HG03442 (cell line): ENCODE measurements around the gene OLFML3.
"Not testable (repeated sequence)": the region's sequence is repeated elsewhere in the genome, so short reads cannot be mapped to it uniquely, and the experiment has no call there.

Source experiments
- ATAC-seq: cut with Tn5 transposase; IDR thresholded peaks from one replicate; pipeline ENCODE4 v1.9.1; 2021; ENCODE audit warnings: mild to moderate bottlenecking, moderate library complexity; ENCODE audit not compliant: unreplicated experiment

Gene OLFML3

DNA sequence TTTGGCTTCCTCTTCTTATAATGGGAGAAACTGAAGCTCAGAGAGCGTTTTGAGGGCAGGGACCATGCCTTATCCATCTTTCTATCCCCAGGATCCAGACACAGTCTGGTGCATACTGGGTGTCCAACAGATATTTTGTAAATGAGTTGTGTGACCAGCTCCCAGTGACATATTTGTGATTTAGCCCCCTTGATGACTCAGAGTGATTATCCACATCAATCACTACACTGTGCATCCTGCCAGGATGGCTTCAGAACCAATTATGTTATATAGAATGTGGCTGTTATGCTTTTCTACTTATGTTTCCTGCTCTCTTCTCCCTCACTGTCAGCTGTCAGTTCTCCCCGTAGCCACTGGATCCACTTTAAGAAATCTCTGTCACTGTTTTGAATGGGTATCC lies 11.3 kb downstream of the OLFML3 start:
- ATAC-seq = no peak

DNA sequence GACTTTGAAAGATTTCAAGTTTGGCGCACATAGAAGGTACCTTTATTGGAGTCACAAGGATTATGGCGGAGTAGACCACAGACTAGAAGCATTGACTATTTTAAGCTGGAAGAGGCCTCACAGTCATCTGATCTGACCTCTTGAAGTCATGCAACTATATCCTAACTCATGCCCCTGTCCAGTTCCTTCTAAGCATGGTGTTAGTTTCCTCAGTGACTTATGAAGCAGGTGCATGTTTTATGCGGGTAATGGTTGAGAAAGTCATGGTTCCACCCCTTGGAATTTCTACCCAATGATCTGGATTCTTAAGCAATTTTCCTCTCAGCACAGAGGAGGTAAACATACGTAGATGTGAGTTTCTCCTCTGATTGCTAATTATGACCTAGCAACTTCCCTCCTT lies 11.7 kb downstream of the OLFML3 start:
- no peak for ATAC-seq

DNA sequence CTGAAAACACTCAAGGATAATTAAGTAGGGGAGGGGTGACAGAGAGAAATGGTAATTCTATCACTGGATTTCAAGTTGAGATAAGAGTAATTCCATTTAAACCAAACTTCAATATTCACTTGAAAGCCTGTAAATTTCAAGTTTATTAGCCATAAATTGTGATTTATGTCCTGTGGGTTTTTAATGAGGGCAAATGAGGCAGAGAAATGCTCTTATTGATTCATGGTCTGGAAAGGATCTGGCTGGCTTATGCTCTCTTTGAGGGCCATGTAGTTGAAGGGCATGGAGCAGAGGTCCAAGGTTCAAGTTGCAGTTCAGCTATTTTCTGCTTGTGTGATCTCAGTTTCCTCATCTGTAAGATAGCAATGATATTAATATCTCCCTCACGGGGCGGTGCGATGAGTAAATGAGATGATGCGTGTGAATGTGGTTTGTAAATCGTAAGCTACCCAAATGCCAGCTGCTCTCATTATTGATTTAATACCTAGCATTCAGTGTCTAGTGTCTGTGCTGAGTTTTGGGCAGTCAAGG lies 12.3 kb downstream of the OLFML3 start:
- ATAC-seq = no peak

DNA sequence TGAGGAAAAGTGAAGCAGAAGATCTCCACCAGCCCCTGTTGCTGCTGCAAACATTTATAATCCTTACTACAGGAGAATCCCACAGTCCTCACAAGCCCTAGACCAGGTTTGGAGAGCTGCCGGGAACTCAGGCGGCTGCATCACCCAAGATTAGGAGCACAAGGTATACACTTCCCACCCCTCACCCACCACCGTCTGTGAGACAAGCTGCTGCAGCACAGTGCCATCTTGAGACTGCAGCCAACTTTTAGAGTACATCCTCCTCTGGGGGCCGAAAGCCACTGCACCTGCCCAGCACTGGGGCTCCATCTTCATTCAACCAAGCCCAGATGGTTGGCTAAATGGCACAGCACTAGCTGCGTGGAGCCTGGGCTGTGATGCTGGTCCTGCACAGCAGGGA lies 13.8 kb downstream of the OLFML3 start:
- no peak for ATAC-seq

DNA sequence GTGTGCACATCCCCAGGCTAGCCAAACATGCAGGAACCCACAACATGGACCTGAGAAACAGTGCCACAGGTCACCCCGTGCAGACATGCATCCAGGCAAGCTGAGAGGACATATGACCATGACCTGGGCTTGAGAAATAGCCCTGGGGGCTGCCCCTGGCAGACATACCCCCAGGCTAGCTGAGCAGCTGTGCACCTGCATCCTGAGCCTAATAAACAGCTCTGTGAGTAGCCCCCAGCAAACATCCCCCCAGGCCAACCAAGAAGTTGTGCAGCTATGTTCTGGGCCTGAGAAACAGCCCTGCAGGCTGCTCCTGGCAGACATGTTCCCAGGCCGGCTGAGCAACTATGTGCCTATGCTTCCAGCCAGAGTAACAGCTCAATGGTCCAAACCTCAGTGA lies 14.5 kb downstream of the OLFML3 start:
- no peak for ATAC-seq

DNA sequence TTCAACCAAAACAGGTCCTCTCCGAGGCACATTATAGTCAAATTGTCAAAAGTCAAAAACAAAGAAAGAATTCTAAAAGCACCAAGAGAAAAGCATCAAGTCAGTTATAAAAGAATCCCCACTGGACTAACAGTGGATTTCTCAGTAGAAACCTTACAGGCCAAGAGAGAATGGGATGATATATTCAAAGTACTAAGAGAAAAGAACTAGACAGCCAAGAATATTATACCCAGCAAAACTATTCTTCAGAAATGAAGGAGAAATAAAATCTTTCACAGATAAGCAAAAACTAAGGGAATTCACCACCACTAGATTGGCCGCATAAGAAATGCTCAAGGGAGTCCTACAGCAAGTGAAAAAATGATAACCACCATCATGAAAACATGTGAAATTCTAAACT lies 16.1 kb downstream of the OLFML3 start:
- ATAC-seq = no peak

DNA sequence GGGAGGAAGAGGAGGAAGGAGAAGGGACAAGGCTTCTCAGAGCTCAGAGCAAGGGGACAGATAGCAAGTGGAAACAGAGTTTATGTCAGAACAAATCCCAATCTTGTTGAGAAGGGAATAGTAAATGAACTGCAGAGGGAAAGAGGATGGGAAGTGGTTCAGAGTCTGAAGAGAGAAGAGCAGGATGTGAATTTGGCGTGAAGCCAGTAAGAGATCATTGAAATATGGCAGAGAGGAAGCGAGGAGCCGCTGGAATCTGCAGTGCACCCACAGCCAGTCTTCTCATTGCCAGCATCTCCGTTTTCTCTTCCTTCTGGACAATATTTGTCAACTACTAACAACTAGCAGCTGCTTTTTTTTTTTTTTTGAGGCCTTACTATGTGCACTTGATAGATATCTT lies 19.1 kb downstream of the OLFML3 start:
- no peak for ATAC-seq

DNA sequence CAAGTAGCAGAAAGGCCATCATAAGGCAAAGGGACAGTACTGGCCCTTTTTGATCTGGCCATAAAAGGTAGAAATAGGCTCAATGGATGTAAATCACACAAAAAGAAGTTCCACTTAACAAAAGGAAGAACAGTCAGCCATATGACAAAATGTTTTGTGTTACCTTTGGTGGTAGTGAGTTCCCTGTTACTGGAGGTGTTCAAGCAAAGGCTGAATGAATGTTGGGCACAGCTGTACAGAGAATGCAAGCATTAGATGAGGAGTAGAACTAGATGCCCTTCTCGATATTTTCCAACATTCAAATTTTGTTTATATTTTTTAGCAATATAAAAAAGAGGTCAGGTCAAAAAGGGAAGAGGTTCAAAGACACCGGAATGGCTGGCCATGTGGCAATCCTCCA lies 20.0 kb downstream of the OLFML3 start:
- ATAC-seq = no peak

DNA sequence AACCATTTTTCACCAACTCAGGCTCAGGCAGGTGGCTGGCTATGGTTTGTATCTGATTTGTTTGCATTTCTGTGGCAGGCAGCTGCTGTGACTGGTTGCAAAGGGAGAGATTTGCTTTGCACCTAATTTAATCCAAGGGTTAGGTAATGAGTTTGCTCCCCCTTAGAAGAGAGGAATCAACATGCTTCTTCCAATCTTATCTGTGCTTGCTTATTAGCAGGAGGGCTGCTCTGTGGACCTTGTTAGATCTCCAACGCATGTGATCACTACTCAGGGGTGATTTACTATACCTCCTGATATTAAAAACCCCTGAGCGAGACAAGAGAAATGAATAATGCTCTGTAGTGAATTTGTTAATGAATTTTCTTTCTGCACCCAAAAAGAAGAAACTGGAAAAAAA lies 20.5 kb downstream of the OLFML3 start:
- ATAC-seq = no peak

DNA sequence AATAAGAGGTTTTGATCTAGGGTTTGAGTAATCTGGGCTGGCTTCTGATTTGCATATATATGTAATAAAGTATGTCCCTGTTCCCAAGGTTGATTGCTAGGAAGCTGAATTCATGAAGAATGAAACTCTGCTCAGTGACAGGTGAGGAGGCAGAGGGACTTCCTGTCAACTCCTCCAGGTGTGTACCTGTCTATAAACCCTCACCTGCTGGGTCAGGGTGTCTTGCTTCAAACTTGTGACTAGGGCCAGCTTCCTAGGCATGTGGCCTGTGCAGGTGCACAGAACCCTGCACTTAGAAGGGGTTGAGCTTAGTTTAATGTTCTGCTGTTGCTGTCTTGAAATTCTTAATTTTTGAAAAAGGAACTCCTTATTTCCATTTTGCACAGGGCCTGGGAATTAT lies 21.1 kb downstream of the OLFML3 start:
- ATAC-seq = no peak

DNA sequence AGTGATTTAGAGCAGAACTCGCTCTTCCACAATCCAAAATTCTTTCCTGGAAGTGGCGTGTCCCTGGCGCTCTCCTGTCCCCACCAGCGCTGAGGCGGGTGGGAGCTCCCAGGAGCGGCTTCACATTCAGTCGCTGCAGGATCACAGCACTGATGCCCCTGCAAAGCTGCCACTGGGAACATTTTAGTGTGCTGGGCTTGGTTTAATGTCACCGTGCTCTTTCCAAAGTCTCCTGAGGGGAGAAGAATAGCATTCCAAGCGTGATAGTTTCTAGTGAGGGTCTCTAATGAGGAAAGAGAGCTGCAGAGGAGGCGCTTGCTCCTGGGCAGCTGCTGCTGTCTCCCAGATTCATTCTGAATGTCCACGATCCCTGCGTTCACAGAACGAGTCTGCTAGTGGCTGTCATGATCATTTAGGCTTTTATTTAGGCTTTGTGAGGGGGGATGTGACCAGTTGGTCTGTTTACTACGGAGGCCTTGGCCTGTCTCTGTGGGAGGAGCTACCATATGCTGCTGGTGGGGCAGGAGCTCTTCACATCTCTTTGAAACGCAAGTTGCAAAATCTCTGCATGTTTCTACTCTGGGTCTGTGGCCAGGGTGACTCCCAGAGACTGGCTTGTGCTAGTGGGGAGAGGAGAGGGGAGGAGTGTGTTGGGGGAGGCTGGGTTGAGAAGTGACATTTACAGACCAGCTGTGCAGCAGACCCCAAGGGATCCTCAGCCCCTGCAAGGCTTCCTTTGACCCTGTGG lies 23.4 kb downstream of the OLFML3 start:
- no peak for ATAC-seq

DNA sequence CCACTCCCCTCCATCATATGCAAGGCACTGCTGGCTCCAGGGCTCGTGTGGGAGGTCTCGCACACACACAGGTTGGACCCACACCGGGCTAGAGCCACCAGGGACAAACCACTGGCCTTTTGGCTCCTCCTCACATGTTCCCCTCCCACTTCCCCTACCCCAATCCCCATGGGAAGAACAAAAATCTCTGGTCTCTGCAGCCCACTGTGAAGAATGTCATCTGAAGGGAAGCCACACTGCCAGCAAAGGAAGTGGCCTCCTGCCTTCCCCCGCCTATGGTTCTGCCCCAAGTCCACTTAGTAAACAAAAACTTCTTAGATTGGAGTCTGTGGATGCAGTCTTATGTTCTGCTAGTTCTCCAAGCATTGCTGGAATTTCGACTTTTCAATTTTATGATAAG lies 24.2 kb downstream of the OLFML3 start:
- no peak for ATAC-seq

DNA sequence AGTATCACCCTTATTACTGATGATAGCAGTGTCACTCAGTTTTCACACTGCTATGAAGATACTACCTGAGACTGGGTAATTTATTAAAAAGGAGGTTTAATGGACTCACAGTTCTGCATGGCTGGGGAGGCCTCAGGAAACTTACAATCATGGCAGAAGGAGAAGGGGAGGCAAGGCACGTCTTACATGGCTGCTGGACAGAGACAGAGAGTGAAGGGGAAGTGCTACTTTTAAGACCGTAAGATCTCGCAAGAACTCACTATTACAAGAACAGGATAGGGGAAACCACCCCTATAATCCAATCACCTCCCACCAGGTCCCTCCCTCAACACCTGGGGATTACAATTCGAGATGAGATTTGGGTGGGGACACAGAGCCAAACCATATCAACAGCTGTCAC lies 27.6 kb downstream of the OLFML3 start:
- not testable (repeated sequence) for ATAC-seq

DNA sequence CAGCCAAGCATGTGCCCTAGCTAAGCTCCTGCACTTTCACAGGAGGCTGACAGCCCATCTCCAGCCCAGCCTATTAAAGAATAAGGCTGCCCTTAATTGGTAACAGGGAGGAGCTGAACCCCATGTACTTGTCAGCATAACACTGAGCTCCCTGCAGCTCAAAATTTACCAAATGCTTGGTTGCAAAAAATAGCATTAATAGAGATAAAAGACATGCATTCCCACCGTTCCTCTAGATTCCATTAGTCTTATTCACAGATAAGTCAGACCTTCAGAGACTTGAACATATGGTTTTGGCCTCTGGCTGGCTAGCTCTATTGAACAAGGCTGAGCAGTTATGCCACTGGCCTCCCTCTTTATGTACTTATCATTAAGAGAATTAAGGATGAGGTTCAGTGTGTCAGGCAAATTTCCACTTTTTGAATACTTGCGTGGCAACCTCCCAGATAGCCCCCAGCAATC lies 29.2 kb downstream of the OLFML3 start:
- no peak for ATAC-seq

DNA sequence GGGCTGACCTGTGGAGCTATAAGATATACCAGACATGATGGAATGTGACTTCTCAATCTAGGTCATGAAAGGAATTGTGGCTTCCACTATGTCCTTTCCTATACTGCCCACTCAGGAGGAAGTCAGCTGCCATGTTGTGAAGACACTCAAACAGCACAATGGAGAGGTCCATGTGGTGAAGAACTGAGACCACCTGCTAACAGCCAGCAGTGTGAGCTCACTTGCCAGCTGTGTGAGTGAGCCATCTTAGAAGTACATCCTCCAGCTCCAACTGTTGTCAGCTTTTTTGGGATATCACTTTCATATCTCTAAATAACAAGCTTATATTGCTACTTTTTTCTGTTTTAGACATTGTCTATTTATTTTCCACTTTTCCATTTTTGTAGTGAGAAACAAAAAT lies 29.7 kb downstream of the OLFML3 start:
- no peak for ATAC-seq

DNA sequence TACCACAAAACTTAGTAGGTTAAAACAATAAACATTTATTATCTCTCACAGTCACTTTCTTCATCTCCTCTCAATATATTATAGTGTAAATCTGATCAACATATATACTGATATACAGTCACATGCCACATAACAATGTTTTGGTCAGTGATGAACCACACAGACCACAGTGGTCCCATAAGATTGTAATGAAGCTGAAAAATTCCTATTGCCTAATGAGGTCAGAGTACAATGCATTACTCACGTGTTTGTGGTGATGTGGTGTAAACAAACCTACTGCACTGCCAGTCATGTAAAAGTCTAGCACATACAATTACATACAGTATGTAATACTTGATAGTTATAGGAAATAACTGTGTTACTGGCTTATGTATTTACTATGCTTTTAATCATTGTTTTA lies 30.1 kb downstream of the OLFML3 start:
- ATAC-seq = no peak

DNA sequence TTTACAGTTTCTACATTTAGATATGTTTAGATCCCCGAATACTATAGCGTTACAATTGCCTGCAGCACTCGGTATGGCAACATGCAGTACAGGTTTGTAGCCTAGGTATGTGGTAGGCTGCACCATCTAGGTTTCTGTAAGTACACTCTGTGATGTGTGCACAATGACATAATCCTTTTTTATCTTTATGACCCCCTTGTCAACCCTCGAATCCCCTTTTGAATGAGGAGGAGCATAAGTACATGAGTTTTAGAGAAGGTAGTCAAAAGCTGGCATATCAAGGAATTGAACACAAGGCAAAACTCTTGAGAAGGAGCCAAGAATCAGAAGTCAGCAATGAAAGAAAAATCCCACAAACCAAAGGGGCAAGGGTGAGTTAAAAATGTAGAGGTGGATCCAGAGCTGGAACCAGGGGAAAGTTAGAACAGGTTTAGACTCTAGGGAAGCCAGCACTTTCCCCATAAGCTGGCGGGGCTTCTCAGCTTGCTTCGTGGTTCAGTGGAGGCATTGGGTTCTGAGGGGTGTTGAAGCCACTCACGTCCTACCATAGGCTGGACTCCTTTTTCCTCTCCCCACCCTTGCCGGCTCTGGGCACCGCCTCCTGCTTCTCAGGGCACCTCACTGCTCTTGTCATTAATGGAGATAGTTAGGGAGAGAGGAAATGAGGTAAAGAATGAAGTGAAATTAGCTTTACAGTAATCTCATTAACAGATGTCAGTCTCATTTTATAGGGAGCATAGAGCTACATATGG lies 31.3 kb downstream of the OLFML3 start:
- no peak for ATAC-seq

DNA sequence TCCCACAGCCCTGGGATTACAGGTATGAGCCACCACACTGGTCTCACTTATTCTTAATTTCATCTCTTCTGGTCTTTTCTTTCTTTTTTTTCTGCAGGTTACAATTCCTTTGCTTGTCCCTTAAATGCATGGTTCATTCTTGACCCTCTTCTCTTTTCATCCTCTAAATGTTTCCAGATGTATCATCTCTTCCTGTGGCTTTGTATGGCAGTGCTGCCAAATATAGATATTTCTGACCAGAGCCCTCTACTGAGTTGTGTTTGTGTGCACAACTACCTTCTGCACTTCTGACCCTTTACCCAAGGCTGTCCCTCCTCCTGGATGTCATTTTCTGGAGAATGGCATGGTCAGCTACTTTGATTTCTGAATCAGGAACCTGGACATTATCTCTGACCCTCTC lies 32.5 kb downstream of the OLFML3 start:
- no peak for ATAC-seq

DNA sequence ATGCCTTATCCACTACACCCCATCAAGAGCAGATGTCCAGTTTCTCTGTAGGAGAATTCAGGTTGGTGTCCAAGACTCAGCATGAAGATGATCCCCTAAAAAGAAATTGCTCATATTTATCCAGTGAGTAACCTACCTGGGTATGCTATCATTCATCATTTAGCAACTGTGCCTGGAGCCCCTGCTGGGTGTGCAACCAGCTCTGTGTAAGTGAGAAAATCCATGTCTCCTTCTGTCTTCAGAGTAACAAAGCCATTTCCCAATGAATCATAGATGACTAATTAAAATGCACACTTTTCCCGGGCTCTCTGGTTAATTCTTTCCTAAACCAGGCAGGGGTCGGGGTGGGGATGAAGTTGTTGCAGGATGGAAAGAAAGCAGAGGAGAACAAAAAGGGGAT lies 35.8 kb downstream of the OLFML3 start:
- ATAC-seq = no peak

DNA sequence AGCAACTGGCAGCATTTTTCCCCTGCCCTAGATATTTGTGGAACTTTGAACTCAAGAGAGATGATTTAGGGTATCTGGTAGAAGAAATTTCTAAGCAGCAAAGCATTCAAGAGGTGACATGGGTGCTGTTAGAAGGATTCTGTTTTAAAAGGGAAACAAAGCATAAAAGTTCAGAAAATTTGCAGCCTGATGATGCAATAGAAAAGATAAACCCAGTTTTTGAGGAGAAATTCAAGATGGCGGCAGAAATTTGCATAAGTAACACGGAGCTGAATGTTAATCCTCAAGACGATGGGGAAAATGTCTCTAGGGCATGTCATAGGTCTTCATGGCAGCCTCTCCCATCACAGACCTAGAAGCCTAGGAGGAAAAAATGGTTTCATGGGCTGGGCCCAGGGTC lies 40.5 kb downstream of the OLFML3 start:
- not testable (repeated sequence) for ATAC-seq

DNA sequence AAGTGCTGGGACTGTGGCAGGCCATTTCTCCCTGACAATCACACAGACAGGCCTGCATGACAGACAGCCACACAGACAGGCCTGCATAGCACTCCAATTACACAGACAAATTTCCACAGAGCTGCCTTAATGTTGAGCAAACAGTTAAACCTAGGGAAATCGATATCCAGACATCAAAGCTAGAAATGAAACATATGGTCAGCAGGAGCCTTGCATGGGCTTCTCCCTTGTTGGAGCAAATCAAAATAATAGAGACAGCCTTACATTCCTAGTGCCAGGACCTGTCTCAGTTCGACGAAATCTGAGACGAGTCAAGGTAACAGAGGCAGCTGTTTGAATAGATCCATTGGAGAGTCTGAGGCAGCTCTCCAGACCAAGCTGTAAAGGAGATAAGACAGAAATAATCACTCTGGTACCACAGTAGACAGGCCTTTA lies 42.4 kb downstream of the OLFML3 start:
- ATAC-seq = no peak

DNA sequence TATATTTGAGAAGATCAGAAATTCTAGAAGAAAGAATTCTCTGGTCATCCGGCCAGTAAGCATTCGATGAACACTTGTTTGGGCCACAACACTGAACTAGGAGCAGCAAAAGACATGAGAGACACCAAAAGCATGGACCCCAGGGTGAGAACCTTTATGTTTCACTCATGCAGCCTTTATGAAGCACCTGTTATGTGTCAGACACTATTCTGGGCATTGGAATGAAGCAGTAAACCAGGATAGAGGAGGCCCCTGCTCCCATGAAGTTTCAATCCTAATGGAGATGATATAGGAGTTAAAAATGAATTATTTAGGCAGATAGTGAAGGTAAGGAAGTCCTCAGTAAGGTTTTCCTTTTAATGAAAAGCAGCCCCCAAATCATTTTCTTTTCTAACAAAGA lies 43.6 kb downstream of the OLFML3 start:
- ATAC-seq = no peak
